Hepatocyte (in vitro differentiated cells): ENCODE data around the gene TXNDC11. TPM values are rescaled to one million over a fixed set of nuclear protein-coding genes. Genes with fewer than 3 reads are reported as not detected.

Source experiments
- DNase-seq: peaks from one replicate; pipeline ENCODE4 v3.0.0-alpha.2; 2016; ENCODE audit warnings: low spot score
- H2AFZ ChIP-seq: fragments of 200-600 bp; sonication (generic); 2 replicates; pipeline ENCODE4 v1.6.0; 2016; ENCODE audit warnings: antibody characterized with exemption, mild to moderate bottlenecking
- H3K27ac ChIP-seq: fragments of 200-600 bp; sonication (generic); 2 replicates; pipeline ENCODE4 v1.5.1; 2016; ENCODE audit warnings: mild to moderate bottlenecking
- H3K27me3 ChIP-seq: fragments of 200-600 bp; sonication (generic); 2 replicates; pipeline ENCODE4 v1.6.1; 2016
- H3K36me3 ChIP-seq: fragments of 200-600 bp; sonication (generic); replicated peaks from 2 replicates; pipeline ENCODE4 v1.5.1; 2016; ENCODE audit warnings: low read depth; ENCODE audit not compliant: insufficient read depth
- H3K4me1 ChIP-seq: fragments of 200-600 bp; sonication (generic); 2 replicates; pipeline ENCODE4 v1.5.1; 2016; ENCODE audit warnings: mild to moderate bottlenecking, moderate library complexity; ENCODE audit not compliant: insufficient read depth
- H3K4me2 ChIP-seq: fragments of 200-600 bp; sonication (generic); 2 replicates; pipeline ENCODE4 v1.6.0; 2016
- H3K4me3 ChIP-seq: fragments of 200-600 bp; sonication (generic); 2 replicates; pipeline ENCODE4 v1.5.1; 2016; ENCODE audit warnings: mild to moderate bottlenecking
- H3K79me2 ChIP-seq: fragments of 200-600 bp; sonication (generic); 2 replicates; pipeline ENCODE4 v1.6.0; 2017; ENCODE audit warnings: mild to moderate bottlenecking
- H3K9me2 ChIP-seq: fragments of 200-600 bp; sonication (generic); replicated peaks from 2 replicates; pipeline ENCODE4 v1.6.0; 2017; ENCODE audit warnings: mild to moderate bottlenecking; ENCODE audit not compliant: insufficient read depth
- H3K9me3 ChIP-seq: fragments of 200-600 bp; sonication (generic); 2 replicates; pipeline ENCODE4 v1.5.1; 2016; ENCODE audit warnings: low read depth, mild to moderate bottlenecking
- H4K20me1 ChIP-seq: fragments of 200-600 bp; sonication (generic); 2 replicates; pipeline ENCODE4 v1.6.0; 2016; ENCODE audit warnings: mild to moderate bottlenecking; ENCODE audit not compliant: insufficient read depth, poor library complexity, severe bottlenecking
- EZH2 ChIP-seq: fragments of 200-600 bp; sonication (generic); IDR thresholded peaks from 2 replicates; pipeline ENCODE4 v1.6.1; 2016; ENCODE audit warnings: antibody characterized with exemption, mild to moderate bottlenecking, borderline replicate concordance
- EZH2phosphoT487 ChIP-seq: fragments of 200-600 bp; sonication (generic); IDR thresholded peaks from one replicate; pipeline ENCODE4 v1.6.1; 2018; ENCODE audit warnings: antibody characterized with exemption, mild to moderate bottlenecking, low read depth, moderate library complexity; ENCODE audit not compliant: unreplicated experiment, severe bottlenecking
- WGBS: methylation state at CpG from one replicate; pipeline ENCODE4 v1.1.6; 2016; ENCODE audit warnings: low lambda C conversion rate; ENCODE audit errors: missing lambda C conversion rate; 5-methylcytosine and 5-hydroxymethylcytosine counted together
- polyA plus RNA-seq: library from polyadenylated mRNA; unstranded; fragments of >200 nt; fragmentation: Nextera tagmentation; extraction: Ambion mirVana; gene quantifications from 2 replicates; pipeline ENCODE4 v1.2.1, GENCODE V29; 2016
- total RNA-seq: library from RNA; depleted of rRNA; stranded (reverse); fragments of >200 nt; gene quantifications from 2 replicates; pipeline ENCODE4 v1.2.3, GENCODE V29; 2014
- TF ChIP-seq, protein P1 (sequence below): fragments of 200-600 bp; sonication (generic); IDR thresholded peaks from 2 replicates; pipeline ENCODE4 v1.5.1; 2016; ENCODE audit warnings: antibody characterized with exemption, mild to moderate bottlenecking; ENCODE audit not compliant: poor library complexity

Gene TXNDC11
- total and polyA plus RNA-seq, 2 experiments from 2014 or later = 58.5 to 59.4 TPM

DNA sequence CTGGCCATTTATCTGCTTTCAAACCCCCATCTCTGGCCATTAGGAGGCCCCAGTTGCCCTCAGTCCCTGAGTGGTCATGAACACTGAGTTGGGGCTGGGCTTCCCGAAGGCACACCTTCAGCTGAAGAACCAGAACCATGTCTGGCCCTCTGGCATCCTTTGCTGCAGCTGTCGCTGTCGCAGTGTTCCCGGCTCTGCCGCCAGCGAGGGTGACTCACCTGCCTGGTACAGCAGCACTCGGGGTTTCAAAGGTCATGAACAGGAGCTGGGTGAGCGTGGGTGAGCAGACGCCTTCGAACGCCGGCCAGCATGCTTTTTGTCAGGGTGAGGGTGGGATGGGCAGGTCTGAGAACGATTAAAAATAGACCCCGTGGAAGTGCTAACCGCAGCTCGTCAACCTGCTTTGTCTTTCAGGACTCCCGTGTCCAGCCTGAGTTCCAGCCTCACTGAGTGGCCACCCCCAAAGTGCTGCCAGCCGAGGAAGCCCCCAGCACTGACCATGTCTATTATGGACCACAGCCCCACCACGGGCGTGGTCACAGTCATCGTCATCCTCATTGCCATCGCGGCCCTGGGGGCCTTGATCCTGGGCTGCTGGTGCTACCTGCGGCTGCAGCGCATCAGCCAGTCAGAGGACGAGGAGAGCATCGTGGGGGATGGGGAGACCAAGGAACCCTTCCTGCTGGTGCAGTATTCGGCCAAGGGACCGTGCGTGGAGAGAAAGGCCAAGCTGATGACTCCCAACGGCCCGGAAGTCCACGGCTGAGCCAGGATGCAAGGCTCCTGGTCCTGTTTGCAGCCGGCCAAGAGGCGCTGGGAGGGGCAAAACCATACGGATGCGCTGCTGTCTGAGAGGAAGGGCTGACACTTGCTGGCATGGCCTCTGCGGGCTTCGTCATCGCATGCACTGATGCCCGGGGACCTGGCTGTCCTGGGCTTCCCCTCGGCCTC is 66.8 kb downstream of the TXNDC11 start:
- H3K4me1 ChIP-seq = peaks cover 12% of the 10 kb centered on the region
- H3K79me2 ChIP-seq = peaks cover 45% of the 10 kb centered on the region
- 77% methylated on average over 42 of the region's 42 CpGs for WGBS
- H3K36me3 ChIP-seq = no peaks in the 10 kb centered on the region
- no peak overlapping the region for H3K4me2 ChIP-seq
- no peak for TF ChIP-seq EZH2phosphoT487
- TF ChIP-seq, protein P1, sequence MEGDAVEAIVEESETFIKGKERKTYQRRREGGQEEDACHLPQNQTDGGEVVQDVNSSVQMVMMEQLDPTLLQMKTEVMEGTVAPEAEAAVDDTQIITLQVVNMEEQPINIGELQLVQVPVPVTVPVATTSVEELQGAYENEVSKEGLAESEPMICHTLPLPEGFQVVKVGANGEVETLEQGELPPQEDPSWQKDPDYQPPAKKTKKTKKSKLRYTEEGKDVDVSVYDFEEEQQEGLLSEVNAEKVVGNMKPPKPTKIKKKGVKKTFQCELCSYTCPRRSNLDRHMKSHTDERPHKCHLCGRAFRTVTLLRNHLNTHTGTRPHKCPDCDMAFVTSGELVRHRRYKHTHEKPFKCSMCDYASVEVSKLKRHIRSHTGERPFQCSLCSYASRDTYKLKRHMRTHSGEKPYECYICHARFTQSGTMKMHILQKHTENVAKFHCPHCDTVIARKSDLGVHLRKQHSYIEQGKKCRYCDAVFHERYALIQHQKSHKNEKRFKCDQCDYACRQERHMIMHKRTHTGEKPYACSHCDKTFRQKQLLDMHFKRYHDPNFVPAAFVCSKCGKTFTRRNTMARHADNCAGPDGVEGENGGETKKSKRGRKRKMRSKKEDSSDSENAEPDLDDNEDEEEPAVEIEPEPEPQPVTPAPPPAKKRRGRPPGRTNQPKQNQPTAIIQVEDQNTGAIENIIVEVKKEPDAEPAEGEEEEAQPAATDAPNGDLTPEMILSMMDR = peak; percentile 10
- no peaks in the 10 kb centered on the region for H3K9me3 ChIP-seq
- peaks cover 64% of the 10 kb centered on the region for H4K20me1 ChIP-seq
- peak overlapping the region; percentile 50 for H3K27ac ChIP-seq
- H2AFZ ChIP-seq = no peak overlapping the region
- H3K4me3 ChIP-seq = no peak overlapping the region
- no peaks in the 10 kb centered on the region for H3K9me2 ChIP-seq
- H3K27me3 ChIP-seq = no peaks in the 10 kb centered on the region
- DNase-seq = peak; percentile 85

DNA sequence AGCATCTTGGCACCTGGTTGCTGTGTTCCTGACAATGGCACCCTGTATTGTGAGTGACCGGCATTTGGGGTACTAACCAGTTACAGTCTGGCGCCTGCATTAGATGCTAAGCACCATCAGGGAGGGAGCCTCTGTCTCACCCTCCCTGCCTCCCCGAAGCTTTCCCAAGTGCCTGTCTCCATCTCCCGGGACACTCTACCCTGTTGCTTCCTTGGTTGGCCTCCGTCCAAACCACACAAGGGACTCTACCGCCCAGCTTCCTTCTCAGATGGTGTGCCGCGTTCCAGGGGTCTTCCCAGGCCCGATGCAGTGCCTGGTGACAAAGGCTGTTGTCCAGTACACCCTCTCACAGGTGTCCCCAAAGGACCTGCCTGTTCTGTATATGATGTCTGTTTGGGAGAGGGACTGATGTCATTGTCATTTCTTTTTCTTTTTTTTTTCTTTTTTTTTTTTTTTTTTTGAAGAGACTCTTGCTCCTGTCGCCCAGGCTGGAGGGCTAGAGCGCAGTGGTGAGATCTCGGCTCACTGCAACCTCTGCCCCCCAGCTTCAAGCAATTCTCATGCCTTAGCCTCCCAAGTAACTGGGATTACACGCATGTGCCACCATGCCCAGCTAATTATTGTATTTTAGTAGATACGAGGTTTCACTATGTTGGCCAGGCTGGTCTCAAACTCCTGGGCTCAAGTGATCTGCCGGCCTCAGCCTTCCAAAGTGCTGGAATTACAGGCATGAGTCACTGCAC is 67.7 kb downstream of the TXNDC11 start:
- Histone ChIP-seq H3K79me2 (peaks cover 47% of the 10 kb centered on the region), H3K4me2 (no peak overlapping the region), H3K9me2 (no peaks in the 10 kb centered on the region), H3K4me1 (peaks cover 13% of the 10 kb centered on the region), H2AFZ (no peak overlapping the region), H3K9me3 (no peaks in the 10 kb centered on the region), H3K27me3 (no peaks in the 10 kb centered on the region), H3K4me3 (no peak overlapping the region), H3K36me3 (no peaks in the 10 kb centered on the region), H4K20me1 (peaks cover 71% of the 10 kb centered on the region), H3K27ac (peak overlapping the region; percentile 39)
- no peak for TF ChIP-seq EZH2phosphoT487
- TF ChIP-seq EZH2 = no peak
- TF ChIP-seq, protein P1 = no peak
- 69% methylated on average over 15 of the region's 15 CpGs for WGBS
- DNase-seq = no peak

DNA sequence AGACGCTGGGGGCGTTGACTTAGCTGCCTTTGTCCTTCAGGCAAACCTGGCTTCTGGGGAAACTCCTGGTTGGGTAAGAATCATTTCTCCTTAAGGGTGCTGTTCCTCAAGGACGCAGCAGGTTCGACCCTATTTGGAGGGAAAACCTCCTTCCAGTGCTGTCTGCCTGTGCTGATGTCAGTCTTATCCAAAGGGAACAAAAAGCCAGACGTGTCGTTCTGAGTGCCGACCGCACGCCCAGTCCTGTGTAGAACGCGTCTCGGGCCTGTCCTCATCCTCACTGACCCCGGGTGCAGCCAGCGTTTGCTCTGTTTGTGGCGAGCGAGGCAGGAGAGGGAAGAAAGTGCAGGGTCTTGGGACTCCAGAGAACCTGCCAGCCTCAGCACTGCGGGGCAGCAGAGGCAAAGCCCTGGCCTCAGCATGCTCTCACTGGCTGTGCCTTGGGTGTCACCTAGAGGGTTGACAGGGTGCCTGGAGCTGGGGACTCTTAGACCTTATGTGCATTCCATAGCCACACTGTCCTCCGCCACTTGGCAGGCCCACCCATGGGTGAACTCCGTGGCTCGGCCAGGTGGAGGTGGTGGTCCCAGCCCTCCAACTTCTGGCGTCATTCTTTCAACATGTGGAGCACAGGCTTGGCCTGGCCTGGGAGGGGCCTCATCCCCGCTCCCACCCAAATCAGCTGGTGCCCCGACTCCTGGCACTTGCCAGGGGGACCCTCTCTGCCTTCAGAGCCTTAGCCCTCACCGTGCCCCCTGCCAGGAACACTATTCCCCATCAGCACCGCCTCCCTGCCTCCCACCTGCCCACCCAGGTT is 68.4 kb downstream of the TXNDC11 start:
- Histone ChIP-seq H3K36me3 (no peaks in the 10 kb centered on the region), H3K9me2 (no peaks in the 10 kb centered on the region), H3K27me3 (no peaks in the 10 kb centered on the region), H2AFZ (no peak overlapping the region), H3K27ac (peak overlapping the region; percentile 34), H3K4me2 (no peak overlapping the region), H3K4me1 (peaks cover 18% of the 10 kb centered on the region), H3K9me3 (no peaks in the 10 kb centered on the region), H4K20me1 (peaks cover 75% of the 10 kb centered on the region), H3K79me2 (peaks cover 54% of the 10 kb centered on the region), H3K4me3 (no peak overlapping the region)
- no peak for TF ChIP-seq EZH2phosphoT487
- TF ChIP-seq EZH2 = no peak
- TF ChIP-seq, protein P1 = no peak
- DNase-seq = no peak
- WGBS = 91% methylated on average over 25 of the region's 25 CpGs
